UCSD-AML1 (cell line): ENCODE measurements around the gene VAV3.
A peak's percentile ranks its signal among the peaks of the same experiment; 100 is the strongest.

Experiments used
- DNase-seq: peaks from one replicate; lab custom pipeline; 2025; ENCODE audit not compliant: unreplicated experiment; lab: John Stamatoyannopoulos, UW

VAV3 gene

GRCh38 chr1:107844541-107845194 is 120.3 kb downstream of the VAV3 start:
- DNase-seq, result peak; percentile 16

DNA sequence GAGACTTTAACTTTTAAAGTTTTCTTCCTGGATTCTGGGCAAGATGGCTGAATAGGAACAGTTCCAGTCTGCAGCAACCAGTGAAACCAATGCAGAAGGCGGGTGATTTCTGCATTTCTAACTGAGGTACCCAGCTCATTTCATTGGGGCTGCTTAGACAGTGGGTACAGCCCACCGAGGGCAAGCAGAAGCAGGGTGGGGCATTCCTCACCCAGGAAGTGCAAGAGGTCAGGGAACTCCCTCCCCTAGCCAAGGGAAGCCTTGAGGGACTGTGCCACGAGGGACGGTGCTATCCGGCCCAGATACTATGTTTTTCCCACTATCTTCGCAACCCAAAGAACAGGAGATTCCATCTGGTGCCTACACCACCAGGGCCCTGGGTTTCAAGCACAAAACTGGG is 121.0 kb downstream of the VAV3 start:
- DNase-seq, result no peak

GRCh38 chr1:107842241-107842640 is 122.7 kb downstream of the VAV3 start:
- no peak for DNase-seq

GRCh38 chr1:107840725-107841124 is 124.3 kb downstream of the VAV3 start:
- DNase-seq, result no peak

GRCh38 chr1:107838056-107838455 is 126.9 kb downstream of the VAV3 start:
- no peak for DNase-seq

DNA sequence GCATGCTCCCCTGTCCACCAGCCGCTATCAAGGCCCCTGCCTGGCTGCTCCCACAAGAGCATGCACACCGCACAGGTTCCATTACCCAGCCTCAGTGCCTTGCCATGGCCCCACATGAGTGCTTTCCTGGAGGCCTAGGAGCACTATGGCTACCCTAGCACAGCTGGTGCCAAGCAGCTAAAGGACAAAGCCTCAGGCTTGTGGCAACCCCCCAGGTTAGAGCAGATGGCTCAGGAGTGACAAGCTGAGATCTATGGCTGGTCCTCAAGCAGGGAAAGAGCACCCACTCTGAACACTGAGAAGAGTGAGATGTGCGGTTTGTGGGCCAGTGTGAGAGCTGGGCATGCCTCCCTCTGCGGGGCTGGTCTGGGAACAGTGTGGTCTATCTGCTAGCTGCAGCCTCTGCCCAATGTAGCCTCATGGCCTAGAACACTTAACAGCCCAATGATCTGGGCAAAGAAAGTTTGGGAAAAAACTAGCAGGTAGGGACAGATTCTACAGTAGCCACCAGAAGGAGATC is 129.8 kb downstream of the VAV3 start:
- no peak for DNase-seq

GRCh38 chr1:107833061-107833460 is 131.9 kb downstream of the VAV3 start:
- DNase-seq, result no peak

DNA sequence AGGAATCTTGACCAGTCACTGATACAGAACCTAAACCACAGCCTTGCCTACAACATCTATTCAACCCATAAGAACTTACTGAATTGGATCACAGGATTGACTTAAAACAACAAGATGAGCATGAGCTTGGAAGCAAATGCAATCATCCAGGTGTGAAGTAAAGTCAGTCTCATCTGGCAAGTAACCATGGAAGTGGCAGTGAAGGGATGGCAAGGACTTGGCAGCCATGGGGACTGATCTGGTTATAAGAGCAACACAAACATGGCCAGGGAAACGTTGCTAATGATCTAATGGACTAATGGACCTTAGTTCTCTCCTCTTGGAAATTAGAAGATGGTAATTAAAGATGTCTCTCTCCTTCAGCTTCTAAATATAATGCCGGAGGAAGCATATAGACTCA is 133.1 kb downstream of the VAV3 start:
- no peak for DNase-seq

GRCh38 chr1:107830526-107830925 is 134.5 kb downstream of the VAV3 start:
- no peak for DNase-seq

DNA sequence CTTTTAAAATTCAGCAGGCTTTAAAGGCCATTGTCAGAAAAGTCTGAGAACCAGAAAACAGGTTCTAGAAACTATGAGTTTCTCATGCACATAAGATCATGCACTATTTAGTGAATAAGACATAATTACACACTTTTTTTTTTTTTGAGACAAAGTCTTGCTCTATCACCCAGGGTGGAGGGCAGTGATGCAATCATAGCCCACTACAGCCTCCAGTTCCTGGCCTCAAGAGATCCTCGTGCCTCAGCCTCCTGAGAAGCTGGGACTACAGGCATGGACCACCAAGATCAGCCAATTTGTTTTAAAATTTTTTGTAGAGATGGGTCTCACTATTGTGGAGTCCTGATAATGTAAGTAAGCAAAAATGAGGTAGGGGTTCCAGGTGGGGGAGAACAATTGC is 134.9 kb downstream of the VAV3 start:
- no peak for DNase-seq

- no peak for DNase-seq
These were observed 135.8 kb downstream of the VAV3 start for GRCh38 chr1:107829036-107829770.

- no peak for DNase-seq
These were observed 140.0 kb downstream of the VAV3 start for GRCh38 chr1:107824946-107825345.

DNA sequence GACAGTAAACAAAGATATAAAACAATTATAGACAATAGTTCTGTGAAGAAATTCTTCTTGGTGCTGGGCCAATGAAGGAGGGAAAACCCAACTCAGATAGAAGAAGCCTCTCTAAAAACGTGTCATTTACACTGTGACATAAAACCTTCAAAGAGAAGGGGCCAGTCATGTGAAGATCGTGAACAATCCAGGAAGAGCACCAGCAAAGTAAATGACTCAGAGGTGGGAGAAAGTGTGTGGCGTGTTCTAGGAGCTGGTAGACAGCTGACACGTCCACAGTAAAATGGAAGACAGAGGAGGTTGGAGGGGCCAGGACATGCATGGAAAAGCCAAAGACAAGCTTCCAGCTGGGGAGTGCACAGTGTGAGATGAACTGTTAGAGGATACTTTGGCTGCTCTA is 143.6 kb downstream of the VAV3 start:
- DNase-seq, result no peak

DNA sequence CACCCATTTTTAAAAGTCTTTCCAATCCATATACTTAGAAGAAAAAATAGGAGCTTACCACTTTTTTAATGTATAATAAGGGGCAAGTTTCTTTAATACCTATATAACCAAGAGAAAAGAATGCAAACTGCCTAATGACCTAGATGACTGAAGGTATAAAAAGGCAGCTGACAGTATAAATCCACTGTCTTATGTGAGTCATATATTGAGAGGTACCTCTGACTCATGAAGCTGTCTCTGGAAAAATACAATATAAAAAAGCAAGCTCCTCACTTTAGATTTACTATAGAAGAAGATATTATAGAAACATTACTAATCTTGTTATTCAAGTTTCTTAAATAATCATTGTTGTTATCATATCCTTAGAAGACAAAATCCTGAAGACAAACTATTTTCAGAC is 144.2 kb downstream of the VAV3 start:
- no peak for DNase-seq

DNA sequence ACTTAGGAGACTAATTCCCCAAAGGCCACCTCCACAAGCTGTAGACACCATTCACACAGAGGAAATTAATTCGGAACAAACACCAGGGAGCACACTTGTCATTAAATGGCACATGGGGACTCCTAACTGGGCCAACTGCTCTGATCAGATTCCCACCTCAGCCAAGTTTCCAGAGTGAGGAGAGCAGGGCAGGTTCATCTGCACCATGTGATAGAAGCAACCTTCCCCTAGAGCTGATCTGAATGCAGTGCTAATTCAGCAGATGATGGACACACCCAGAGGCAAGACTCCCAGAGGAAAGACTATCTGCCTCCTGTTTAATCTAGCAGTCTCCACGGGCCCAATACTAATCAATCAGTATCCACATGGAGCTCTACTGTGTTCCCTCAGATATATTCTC is 147.0 kb downstream of the VAV3 start:
- DNase-seq, result no peak

DNA sequence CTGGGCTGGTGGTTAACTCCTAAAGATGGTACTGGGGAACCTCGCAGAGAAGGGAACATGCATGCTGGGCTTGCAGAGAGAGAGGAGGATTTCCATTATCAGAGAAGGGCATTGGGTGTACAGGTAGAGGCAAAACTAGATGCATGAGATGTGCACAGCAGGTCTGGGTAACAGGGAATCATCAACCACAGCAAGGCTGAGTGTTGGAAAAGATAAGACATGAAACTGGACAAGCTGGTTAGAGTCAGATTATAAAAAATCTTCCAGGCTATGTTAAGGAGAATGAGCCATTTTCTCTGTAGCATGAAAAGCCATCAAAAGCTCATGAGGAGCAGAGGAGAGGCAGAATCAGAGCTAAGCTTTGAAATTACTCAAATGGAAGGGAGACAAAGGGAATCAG is 147.8 kb downstream of the VAV3 start:
- DNase-seq, result no peak

DNA sequence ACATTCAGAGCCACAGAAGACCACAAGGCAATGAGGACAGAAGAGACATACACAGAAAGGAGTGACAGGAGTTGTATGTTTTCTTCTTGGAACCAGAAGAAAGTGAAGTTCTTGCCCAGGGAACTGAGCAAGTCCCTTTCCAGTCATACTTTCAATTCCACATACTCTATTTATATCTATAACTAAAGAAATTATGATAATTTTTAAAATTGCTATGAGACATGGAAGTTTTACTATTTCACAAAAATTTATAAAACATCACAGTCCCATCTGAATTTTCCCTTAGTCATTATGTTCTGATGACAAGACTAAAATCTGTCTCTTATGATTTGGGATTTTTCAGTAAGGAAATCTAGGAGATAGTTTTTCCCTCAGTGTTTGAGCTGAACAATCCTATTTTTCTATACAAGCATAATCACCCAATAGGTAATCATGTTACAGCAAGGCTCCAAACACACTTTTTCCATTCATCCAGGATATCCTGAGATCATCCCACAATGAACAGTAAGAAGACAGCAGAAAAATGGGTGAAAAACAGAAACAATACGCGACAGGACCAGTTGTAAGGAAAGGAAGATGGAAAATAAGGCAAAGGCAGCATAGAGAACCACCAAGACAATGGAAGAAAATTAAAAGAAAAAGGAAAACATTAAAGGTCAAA is 154.6 kb downstream of the VAV3 start:
- no peak for DNase-seq

GRCh38 chr1:107807855-107808254 is 157.1 kb downstream of the VAV3 start:
- DNase-seq, result no peak

- DNase-seq, result no peak
These were observed 157.6 kb downstream of the VAV3 start for GRCh38 chr1:107807405-107807804.

DNA sequence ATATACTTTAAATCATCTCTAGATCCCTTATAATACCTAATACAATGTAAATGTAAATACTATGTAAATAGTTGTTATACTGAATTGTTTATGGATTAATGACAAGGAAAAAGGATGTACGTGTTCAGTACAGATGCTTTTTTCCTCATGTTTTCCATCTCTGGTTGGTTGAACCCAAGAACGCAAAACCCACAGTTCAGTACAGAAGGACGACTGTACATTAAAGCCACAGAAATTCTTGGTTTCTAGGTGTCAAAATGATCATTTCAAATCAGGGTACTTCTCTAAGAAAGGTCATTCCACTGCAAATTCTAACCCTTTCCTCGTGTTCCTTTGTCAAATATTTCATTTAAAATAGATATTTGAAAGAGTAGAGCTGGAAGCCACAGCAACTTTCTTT is 158.1 kb downstream of the VAV3 start:
- no peak for DNase-seq

GRCh38 chr1:107804741-107805140 is 160.2 kb downstream of the VAV3 start:
- DNase-seq, result no peak

GRCh38 chr1:107804134-107804533 is 160.8 kb downstream of the VAV3 start:
- no peak for DNase-seq
